ENCODE results near the gene AMPH.

AMPH gene

DNA sequence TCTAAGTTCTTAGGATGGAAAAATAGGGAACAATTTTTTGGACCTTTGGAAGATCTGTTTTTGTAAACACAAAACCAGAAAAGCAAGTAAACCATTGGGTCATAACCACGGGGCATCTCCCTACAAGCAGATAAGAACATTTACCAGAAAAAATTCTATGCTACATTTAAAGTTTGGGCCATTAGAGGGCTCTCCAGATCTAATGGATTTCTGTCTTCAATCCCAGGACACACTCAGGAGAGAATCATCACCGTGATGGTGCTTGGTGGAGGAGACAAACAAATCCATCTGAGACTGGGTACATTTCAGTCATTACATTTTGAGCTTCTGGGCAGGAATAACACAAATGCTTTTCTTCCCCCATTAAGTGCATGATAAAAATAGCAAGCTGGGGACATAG, 179.3 kb downstream of the AMPH start:
- CTCF ChIA-PET: no interaction called here
- TF ChIP-seq, protein P1, sequence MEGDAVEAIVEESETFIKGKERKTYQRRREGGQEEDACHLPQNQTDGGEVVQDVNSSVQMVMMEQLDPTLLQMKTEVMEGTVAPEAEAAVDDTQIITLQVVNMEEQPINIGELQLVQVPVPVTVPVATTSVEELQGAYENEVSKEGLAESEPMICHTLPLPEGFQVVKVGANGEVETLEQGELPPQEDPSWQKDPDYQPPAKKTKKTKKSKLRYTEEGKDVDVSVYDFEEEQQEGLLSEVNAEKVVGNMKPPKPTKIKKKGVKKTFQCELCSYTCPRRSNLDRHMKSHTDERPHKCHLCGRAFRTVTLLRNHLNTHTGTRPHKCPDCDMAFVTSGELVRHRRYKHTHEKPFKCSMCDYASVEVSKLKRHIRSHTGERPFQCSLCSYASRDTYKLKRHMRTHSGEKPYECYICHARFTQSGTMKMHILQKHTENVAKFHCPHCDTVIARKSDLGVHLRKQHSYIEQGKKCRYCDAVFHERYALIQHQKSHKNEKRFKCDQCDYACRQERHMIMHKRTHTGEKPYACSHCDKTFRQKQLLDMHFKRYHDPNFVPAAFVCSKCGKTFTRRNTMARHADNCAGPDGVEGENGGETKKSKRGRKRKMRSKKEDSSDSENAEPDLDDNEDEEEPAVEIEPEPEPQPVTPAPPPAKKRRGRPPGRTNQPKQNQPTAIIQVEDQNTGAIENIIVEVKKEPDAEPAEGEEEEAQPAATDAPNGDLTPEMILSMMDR (conservative IDR thresholded peaks at IDR 0.05; ENCODE audit: low read depth): 0 out of 2 replicates have a peak, but pooled peaks have one; percentile 10
- peak; percentile 30 for DNase-seq (ENCODE audit: low spot score)
- POLR2A ChIA-PET (ENCODE audit: low non-redundant PET): no interaction called here
- H3K27ac ChIP-seq: no peak overlapping the region

DNA sequence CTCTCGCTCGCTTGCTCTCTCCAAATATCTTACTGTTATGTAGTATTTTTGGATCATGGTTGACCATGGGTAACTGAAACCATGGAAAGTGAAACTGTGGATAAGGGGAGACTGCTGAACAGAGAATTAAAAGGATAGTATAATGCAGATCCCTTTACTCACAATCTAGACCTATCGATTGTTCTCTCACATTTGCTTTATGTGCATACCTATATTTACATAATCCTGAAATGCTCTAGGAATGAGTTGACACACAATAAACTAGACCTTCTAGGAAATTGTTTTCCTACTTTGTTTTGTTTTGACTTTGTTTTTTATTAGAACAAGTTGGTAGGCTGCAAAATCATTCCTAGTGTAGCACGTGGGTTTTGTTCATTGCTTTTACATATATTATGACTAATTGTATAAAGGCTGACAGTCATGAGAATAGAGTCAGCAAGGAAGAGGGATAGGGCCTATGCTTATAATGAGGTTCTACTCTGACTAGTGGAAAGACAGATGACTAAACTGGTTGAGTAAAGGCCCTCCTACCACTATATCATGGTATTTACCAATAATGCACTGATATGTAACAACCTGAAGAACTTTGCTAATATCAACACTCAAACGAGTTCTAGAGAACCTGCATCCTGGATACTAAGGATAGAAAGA, 182.5 kb downstream of the AMPH start:
- CTCF ChIA-PET: no interaction called here
- TF ChIP-seq, protein P1 (conservative IDR thresholded peaks at IDR 0.05; ENCODE audit: low read depth): no peak
- H3K27ac ChIP-seq: no peak overlapping the region
- no peak for DNase-seq (ENCODE audit: low spot score)
- POLR2A ChIA-PET (ENCODE audit: low non-redundant PET): no interaction called here

DNA sequence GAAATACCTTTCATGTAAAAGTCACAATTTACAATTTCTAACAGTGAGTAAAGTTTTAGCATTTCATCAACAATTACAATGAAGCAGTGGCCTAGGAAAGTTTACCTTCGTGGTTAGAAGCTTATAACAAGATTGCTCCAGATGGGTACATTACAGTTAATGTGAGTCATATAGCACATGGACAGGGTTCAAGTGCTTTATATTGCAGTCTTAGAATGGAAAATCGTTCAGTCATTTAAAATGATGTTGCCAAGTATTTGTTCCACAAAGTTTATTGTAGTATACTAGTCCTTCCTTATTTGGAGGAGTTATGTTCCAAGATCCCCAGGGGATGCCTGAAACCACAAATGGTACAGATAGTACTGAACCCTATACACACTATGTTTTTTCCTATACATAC, 183.1 kb downstream of the AMPH start:
- ChIA-PET POLR2A (ENCODE audit: low non-redundant PET) (no interaction called here), CTCF (no interaction called here)
- TF ChIP-seq, protein P1 (conservative IDR thresholded peaks at IDR 0.05; ENCODE audit: low read depth): no peak
- no peak overlapping the region for H3K27ac ChIP-seq
- DNase-seq (ENCODE audit: low spot score): no peak

DNA sequence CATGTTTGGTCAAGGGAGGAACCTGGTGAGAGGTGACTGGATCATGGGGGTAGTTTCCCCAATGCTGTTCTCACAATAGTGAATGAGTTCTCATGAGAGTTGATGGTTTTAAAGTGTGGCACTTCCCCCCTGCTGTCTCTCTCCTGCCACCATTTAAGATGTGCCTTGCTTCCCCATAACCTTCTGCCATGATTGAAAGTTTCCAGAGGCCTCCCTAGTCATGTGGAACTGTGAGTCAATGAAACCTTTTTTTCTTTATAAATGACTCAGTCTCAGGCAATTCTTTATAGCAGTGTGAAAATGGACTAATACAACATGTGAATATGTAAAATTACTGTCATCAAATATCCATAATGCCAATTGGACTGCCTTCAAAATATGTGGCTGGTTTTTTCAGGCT, 192.2 kb downstream of the AMPH start:
- no peak overlapping the region for H3K27ac ChIP-seq
- ChIA-PET POLR2A (ENCODE audit: low non-redundant PET) (no interaction called here), CTCF (no interaction called here)
- DNase-seq (ENCODE audit: low spot score): no peak
- TF ChIP-seq, protein P1 (conservative IDR thresholded peaks at IDR 0.05; ENCODE audit: low read depth): no peak

- POLR2A ChIA-PET (ENCODE audit: low non-redundant PET): no interaction called here
- TF ChIP-seq, protein P1 (conservative IDR thresholded peaks at IDR 0.05; ENCODE audit: low read depth): no peak
- H3K27ac ChIP-seq: no peak overlapping the region
- CTCF ChIA-PET: no interaction called here
- DNase-seq (ENCODE audit: low spot score): no peak
Measured at GRCh38 chr7:38432671-38433070, 198.5 kb downstream of the AMPH start.

DNA sequence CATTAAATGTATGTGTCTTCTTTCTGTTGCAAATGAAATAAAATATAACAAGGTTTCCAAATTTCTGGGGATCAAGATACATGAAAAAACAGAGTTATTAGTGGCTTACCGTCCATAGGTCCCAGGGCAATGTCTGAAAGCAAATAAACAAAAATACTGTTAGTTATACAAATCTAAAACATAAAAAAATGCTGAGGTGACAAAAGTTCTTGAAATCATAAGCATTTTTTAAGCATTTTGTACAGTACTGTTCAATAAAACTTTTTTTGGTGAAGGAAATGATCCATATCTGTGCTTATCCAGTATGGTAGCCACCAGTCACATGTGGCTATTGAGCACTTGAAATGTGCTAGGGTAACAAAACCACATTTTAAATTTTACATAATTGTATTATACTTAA, 199.1 kb downstream of the AMPH start:
- TF ChIP-seq, protein P1 (conservative IDR thresholded peaks at IDR 0.05; ENCODE audit: low read depth): no peak
- H3K27ac ChIP-seq: no peak overlapping the region
- DNase-seq (ENCODE audit: low spot score): no peak
- CTCF ChIA-PET: no interaction called here
- POLR2A ChIA-PET (ENCODE audit: low non-redundant PET): interaction anchor here (0.6 kb wide), 1 partner anchor 344 kb away, joined by 10 read pairs; no protein-coding TSS in a partner anchor

Data from RWPE1 (cell line).